HG03565 (cell line): Measurements from ENCODE around the gene KRTAP25-1.

ENCODE experiments used
- ATAC-seq: cut with Tn5 transposase; IDR thresholded peaks from one replicate; pipeline ENCODE4 v1.9.1; 2021; ENCODE audit warnings: mild to moderate bottlenecking, moderate library complexity; ENCODE audit not compliant: unreplicated experiment

Gene KRTAP25-1

DNA sequence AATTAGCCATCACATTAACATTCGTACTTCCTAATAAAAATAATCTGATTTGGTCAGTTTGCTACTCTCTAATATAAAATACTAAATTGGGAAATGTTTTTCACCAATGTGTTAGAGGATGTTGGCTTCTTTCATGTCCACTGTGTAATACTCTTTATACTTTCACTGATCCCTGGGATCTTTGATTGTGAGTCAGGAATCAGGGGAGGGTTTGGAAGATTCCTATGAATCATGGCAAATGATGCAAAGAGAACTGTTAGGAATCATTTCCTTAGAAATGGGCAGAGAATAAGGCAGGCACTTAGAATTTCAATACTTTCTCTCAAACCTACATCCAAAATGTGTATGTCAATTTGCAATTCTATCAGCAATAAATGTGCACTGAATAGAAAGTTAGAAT lies 37.5 kb downstream of the KRTAP25-1 start:
- no peak for ATAC-seq

DNA sequence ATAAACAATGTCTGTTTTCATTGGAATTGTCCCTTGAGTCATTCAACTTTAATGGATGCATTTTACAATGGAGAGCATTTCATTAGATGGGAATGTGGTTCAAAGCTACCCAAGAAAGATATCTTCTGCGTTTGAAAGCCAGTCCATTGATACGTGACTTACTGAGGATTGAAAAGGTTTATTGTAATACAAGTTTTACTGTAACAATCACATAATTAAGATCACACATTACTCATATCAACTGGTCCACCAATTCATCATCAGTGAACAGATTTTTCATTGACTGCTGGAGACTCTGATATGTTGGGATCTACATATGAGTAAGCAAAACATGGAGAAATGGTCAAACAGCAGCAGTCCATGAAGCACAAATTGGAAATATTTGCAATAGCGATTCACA lies 39.4 kb downstream of the KRTAP25-1 start:
- ATAC-seq: no peak

DNA sequence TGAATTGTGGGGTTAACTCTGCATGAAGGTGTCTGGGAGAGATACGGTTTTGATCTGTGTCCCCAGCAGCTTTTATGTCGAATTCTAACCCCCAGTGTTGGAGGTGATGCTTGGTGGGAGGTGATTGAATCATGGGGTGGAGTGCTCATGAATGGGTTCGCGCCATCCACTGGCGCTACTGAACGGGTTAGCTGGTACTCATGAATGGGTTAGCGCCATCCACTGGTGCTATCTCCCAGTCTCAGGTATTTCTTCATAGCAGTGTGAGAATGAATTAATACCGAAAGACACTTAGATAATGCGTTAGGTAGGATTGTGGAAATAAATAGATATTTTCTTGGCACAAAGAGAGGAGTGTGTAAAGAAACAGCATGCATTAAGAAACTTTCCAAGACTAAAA lies 40.5 kb downstream of the KRTAP25-1 start:
- ATAC-seq: no peak

DNA sequence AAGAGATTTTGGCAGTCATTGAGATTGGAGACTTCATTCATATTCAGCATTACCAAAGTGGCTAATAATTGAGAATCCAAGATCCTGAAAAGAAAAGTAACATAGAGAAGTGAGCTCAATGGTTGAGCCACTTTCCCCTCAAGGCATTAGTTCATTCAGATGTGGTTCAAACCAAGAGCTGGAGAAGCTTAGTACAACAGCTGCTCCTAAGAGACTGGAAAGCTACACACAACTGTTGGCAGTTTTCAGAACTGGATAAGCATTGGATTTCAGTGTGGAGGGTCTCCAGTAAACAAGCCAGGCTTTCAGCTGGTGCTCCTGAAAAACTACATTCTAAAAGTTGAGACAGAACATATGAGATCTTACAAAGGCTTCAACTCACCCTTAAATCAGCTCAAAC lies 44.3 kb downstream of the KRTAP25-1 start:
- ATAC-seq: no peak

DNA sequence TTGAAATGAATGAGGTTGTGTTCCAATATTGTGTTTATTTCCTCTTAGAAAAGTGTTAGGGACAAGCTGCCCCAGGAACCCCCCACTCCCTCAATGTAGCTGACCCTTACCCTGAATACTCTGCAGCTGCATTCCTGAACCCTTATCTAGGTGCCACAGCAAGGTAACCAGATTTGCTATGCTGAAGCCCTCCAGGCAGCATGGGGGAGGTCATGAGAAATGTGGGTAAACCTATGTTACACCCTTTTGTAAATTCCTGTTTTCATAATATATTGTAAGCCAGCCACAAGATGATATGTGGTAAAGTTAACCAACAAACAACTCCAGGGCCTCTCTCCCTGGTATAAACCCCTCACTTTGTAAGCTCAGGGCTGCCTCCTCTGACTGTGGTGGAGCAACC lies 45.6 kb downstream of the KRTAP25-1 start:
- no peak for ATAC-seq

DNA sequence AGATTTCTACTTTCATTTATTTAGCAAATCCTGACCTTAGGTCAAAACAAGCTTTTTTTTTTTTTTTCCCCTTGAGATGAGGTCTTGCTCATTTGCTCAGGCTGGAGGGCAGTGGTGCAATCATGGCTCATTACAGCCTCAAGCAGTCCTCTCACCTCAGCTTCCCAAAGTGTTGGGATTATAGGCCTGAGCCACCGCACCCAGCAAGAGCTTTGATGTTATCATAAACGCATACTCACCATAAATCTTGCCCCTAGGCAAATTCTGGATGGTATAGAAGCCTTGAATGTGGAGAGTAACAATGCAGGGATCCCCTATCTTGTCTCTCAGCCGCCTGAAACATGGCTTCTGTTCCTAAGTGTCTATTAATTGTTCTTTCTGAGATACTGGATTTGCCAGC lies 48.7 kb downstream of the KRTAP25-1 start:
- ATAC-seq: no peak
